Stimulated activated naive CD8-positive, alpha-beta T cell treated with anti-CD3 and anti-CD28 coated beads, Interleukin-15, Interleukin-2, amounts not matched to agents 100 ng/mL and 50 ng/mL, for 24 hours (primary cell): ENCODE data around the gene NACC1.

Experiments
- H3K27ac Mint-ChIP-seq: one replicate; pipeline ENCODE4 v1.8.0; 2021; ENCODE audit warnings: mild to moderate bottlenecking, mixed read lengths
- H3K27me3 Mint-ChIP-seq: one replicate; pipeline ENCODE4 v1.8.0; 2021; ENCODE audit warnings: mixed read lengths
- H3K36me3 Mint-ChIP-seq: one replicate; pipeline ENCODE4 v1.8.0; 2021; ENCODE audit warnings: low read depth, mixed read lengths
- H3K4me1 Mint-ChIP-seq: one replicate; pipeline ENCODE4 v1.8.0; 2021; ENCODE audit warnings: low read depth, mixed read lengths
- H3K4me3 Mint-ChIP-seq: one replicate; pipeline ENCODE4 v1.8.0; 2021; ENCODE audit warnings: mild to moderate bottlenecking, mixed read lengths
- H3K9me3 Mint-ChIP-seq: one replicate; pipeline ENCODE4 v1.8.0; 2021; ENCODE audit warnings: mixed read lengths

Gene NACC1

GRCh38 chr19:13118424-13119193, 545 bp downstream of the NACC1 start:
- Mint-ChIP-seq H3K4me1 (peaks cover 79% of the 10 kb centered on the region), H3K9me3 (no peaks in the 10 kb centered on the region), H3K27ac (peak overlapping the region; percentile 79), H3K36me3 (peaks cover 29% of the 10 kb centered on the region), H3K27me3 (no peaks in the 10 kb centered on the region), H3K4me3 (peak overlapping the region; percentile 83)

GRCh38 chr19:13119627-13120026, 1.6 kb downstream of the NACC1 start:
- Mint-ChIP-seq H3K9me3 (no peaks in the 10 kb centered on the region), H3K27ac (peak overlapping the region; percentile 79), H3K4me3 (peak overlapping the region; percentile 83), H3K4me1 (peaks cover 73% of the 10 kb centered on the region), H3K36me3 (peaks cover 24% of the 10 kb centered on the region), H3K27me3 (no peaks in the 10 kb centered on the region)

- Mint-ChIP-seq H3K36me3 (peaks cover 26% of the 10 kb centered on the region), H3K9me3 (no peaks in the 10 kb centered on the region), H3K4me1 (peaks cover 69% of the 10 kb centered on the region), H3K4me3 (peak overlapping the region; percentile 83), H3K27me3 (no peaks in the 10 kb centered on the region), H3K27ac (no peak overlapping the region)
Measured at GRCh38 chr19:13120031-13120430, 2.0 kb downstream of the NACC1 start.

GRCh38 chr19:13120817-13121216, 2.8 kb downstream of the NACC1 start:
- Mint-ChIP-seq H3K27ac (peak overlapping the region; percentile 91), H3K4me1 (peaks cover 61% of the 10 kb centered on the region), H3K9me3 (no peaks in the 10 kb centered on the region), H3K27me3 (no peaks in the 10 kb centered on the region), H3K36me3 (peaks cover 21% of the 10 kb centered on the region), H3K4me3 (peak overlapping the region; percentile 70)

- Mint-ChIP-seq H3K4me1 (peaks cover 60% of the 10 kb centered on the region), H3K4me3 (peak overlapping the region; percentile 70), H3K27ac (peak overlapping the region; percentile 91), H3K27me3 (no peaks in the 10 kb centered on the region), H3K36me3 (peaks cover 18% of the 10 kb centered on the region), H3K9me3 (no peaks in the 10 kb centered on the region)
Measured at GRCh38 chr19:13121551-13122274, 3.6 kb downstream of the NACC1 start.

- Mint-ChIP-seq H3K27ac (peak overlapping the region; percentile 91), H3K4me1 (peaks cover 55% of the 10 kb centered on the region), H3K27me3 (no peaks in the 10 kb centered on the region), H3K9me3 (no peaks in the 10 kb centered on the region), H3K4me3 (peak overlapping the region; percentile 70), H3K36me3 (peaks cover 18% of the 10 kb centered on the region)
Measured at GRCh38 chr19:13122275-13122878, 4.3 kb downstream of the NACC1 start.

- peaks cover 61% of the 10 kb centered on the region for H3K4me1 Mint-ChIP-seq
Measured at GRCh38 chr19:13122980-13123957, 5.2 kb downstream of the NACC1 start.

GRCh38 chr19:13127051-13127450, 9.0 kb downstream of the NACC1 start:
- no peak overlapping the region for H3K27ac Mint-ChIP-seq
- no peaks in the 10 kb centered on the region for H3K27me3 Mint-ChIP-seq
- H3K4me3 Mint-ChIP-seq = no peak overlapping the region
- H3K36me3 Mint-ChIP-seq = peaks cover 26% of the 10 kb centered on the region
- peaks cover 48% of the 10 kb centered on the region for H3K4me1 Mint-ChIP-seq
- no peaks in the 10 kb centered on the region for H3K9me3 Mint-ChIP-seq

More at GRCh38 chr19:13122980-13123957, 5.2 kb downstream of the NACC1 start:
- no peaks in the 10 kb centered on the region for H3K9me3 Mint-ChIP-seq
- peak overlapping the region; percentile 91 for H3K27ac Mint-ChIP-seq
- no peaks in the 10 kb centered on the region for H3K27me3 Mint-ChIP-seq
- peak overlapping the region; percentile 70 for H3K4me3 Mint-ChIP-seq
- peaks cover 18% of the 10 kb centered on the region for H3K36me3 Mint-ChIP-seq

GRCh38 chr19:13127811-13128575, 9.9 kb downstream of the NACC1 start:
- Mint-ChIP-seq H3K4me1 (peaks cover 48% of the 10 kb centered on the region), H3K9me3 (no peaks in the 10 kb centered on the region), H3K36me3 (peaks cover 26% of the 10 kb centered on the region), H3K4me3 (no peak overlapping the region), H3K27me3 (no peaks in the 10 kb centered on the region), H3K27ac (no peak overlapping the region)

GRCh38 chr19:13128583-13128982, 10.5 kb downstream of the NACC1 start:
- no peaks in the 10 kb centered on the region for H3K9me3 Mint-ChIP-seq
- peaks cover 49% of the 10 kb centered on the region for H3K4me1 Mint-ChIP-seq
- no peak overlapping the region for H3K4me3 Mint-ChIP-seq
- peaks cover 29% of the 10 kb centered on the region for H3K36me3 Mint-ChIP-seq
- no peaks in the 10 kb centered on the region for H3K27me3 Mint-ChIP-seq
- H3K27ac Mint-ChIP-seq = peak overlapping the region; percentile 70

- Mint-ChIP-seq H3K4me1 (peaks cover 53% of the 10 kb centered on the region), H3K27me3 (no peaks in the 10 kb centered on the region), H3K4me3 (no peak overlapping the region), H3K9me3 (no peaks in the 10 kb centered on the region), H3K36me3 (peaks cover 34% of the 10 kb centered on the region), H3K27ac (no peak overlapping the region)
Measured at GRCh38 chr19:13129384-13129783, 11.3 kb downstream of the NACC1 start.

- H3K36me3 Mint-ChIP-seq = peaks cover 35% of the 10 kb centered on the region
- peak overlapping the region; percentile 99 for H3K27ac Mint-ChIP-seq
Measured at GRCh38 chr19:13130886-13131490, 12.9 kb downstream of the NACC1 start.

GRCh38 chr19:13132471-13133180, 14.6 kb downstream of the NACC1 start:
- Mint-ChIP-seq H3K27me3 (no peaks in the 10 kb centered on the region), H3K36me3 (peaks cover 46% of the 10 kb centered on the region), H3K27ac (peak overlapping the region; percentile 99), H3K4me1 (peaks cover 49% of the 10 kb centered on the region), H3K4me3 (peak overlapping the region; percentile 80), H3K9me3 (no peaks in the 10 kb centered on the region)

More at GRCh38 chr19:13130886-13131490, 12.9 kb downstream of the NACC1 start:
- H3K9me3 Mint-ChIP-seq = no peaks in the 10 kb centered on the region
- peaks cover 56% of the 10 kb centered on the region for H3K4me1 Mint-ChIP-seq
- no peaks in the 10 kb centered on the region for H3K27me3 Mint-ChIP-seq
- no peak overlapping the region for H3K4me3 Mint-ChIP-seq
